ENCODE results near the gene TPCN2.

- no peak for TF ChIP-seq CTCF (IDR thresholded peaks at IDR 0.05)
- TF ChIP-seq POLR2A (IDR thresholded peaks at IDR 0.05): no peak
These were observed 100.1 kb downstream of the TPCN2 start for GRCh38 chr11:69148806-69149205.
